ENCODE results near the gene PTPRT. TPM values are rescaled to one million over a fixed set of nuclear protein-coding genes. Genes with fewer than 3 reads are reported as not detected.
"Not testable (repeated sequence)": the region's sequence is repeated elsewhere in the genome, so short reads cannot be mapped to it uniquely, and the experiment has no call there.

The PTPRT gene
- total RNA-seq, 4 donors from 2014 or later = 0.63 to 2.2 (median 1.8) TPM

DNA sequence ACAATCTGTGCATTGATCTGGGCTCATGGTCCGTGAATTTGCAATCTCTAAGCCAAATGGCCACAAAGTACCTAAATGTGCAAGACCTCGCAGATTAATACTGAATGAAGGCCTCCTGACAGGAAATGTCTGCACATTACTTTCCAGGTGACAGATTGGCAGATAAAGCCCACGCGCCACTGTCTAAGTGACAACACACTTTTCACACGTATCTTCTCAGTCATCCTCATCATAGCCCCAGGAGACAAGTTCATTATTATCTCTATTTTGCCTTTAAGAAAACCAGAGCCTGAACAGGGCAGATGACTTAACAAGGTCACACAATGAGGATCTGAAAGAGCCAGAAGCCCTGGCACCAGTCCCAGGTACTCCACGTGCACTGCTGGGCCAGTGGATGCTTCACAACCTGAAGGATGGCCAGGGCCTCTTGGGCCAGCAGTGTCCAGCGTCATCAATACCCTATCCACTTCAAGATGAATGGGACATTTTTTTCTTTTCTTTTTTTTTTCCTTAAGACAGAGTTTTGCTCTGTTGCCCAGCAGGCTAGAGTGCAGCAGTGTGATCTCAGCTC is 266.3 kb downstream of the PTPRT start:
- DNase-seq (ENCODE audit: low spot score) (no peak), ATAC-seq (ENCODE audit: low FRiP score) (no peak)
- TF ChIP-seq, protein P1, sequence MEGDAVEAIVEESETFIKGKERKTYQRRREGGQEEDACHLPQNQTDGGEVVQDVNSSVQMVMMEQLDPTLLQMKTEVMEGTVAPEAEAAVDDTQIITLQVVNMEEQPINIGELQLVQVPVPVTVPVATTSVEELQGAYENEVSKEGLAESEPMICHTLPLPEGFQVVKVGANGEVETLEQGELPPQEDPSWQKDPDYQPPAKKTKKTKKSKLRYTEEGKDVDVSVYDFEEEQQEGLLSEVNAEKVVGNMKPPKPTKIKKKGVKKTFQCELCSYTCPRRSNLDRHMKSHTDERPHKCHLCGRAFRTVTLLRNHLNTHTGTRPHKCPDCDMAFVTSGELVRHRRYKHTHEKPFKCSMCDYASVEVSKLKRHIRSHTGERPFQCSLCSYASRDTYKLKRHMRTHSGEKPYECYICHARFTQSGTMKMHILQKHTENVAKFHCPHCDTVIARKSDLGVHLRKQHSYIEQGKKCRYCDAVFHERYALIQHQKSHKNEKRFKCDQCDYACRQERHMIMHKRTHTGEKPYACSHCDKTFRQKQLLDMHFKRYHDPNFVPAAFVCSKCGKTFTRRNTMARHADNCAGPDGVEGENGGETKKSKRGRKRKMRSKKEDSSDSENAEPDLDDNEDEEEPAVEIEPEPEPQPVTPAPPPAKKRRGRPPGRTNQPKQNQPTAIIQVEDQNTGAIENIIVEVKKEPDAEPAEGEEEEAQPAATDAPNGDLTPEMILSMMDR (IDR thresholded peaks at IDR 0.05) = no peak

DNA sequence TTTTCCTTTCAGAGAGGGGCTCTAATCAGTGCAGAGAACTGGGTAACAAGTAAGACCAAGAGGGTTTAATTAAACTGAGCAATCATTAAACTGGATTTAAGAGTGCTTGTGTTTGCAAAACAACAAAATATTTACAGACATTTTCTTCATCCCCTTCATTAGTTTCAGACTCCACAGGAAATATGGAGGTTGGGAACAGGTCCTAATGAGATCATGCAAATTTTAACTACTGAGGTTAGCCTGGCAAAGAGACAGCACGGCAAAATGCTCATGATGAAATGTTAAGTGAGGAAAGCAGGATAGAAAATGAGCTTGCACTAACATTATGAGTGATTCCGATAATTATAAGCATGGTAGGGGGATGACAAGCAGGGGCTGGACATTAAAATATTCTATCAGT is 268.9 kb downstream of the PTPRT start:
- ATAC-seq (ENCODE audit: low FRiP score) (no peak), DNase-seq (ENCODE audit: low spot score) (no peak)
- TF ChIP-seq, protein P1 (IDR thresholded peaks at IDR 0.05) = no peak

DNA sequence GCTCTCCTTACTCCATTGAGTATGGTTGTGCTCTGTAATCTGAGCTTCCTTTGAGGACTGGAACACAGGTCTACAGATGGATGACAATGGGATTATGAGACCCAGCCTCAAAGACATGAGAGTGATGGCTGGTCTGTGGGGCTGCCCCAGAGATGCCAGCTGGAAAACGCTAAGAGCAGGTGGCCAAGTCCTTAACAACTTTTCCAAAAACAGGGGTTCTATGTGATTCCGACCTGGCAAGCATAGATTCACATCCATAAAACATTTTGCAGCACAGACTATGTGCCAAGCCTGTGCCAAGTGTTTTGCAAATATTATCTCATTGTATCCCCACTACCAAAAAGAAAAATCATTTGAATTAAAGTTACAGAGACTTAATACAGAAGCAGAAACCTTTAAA is 270.4 kb downstream of the PTPRT start:
- TF ChIP-seq, protein P1 (IDR thresholded peaks at IDR 0.05) = no peak

DNA sequence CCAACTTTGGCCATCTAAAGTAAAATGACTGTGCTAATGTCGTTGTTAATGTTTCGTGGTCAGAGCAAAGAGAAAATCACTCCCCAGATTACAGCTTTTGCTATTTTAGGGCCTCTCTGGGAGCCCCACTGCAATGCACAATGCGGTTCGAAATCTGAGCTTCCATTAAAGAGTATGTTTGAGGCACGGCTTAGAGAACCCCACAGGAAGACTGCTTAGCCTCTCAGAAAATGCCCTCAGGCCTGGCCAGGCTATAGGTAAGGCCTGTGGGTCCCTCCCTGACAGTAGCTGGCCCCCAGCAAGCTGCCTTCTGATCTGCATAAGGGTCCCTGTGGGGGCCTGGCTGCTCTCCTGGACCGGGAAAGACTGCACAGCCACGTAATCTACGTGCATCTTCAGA is 274.6 kb downstream of the PTPRT start:
- no peak for ATAC-seq (ENCODE audit: low FRiP score)
- no peak for DNase-seq (ENCODE audit: low spot score)
- TF ChIP-seq, protein P1 (IDR thresholded peaks at IDR 0.05) = no peak

More for the DNA sequence above, 270.4 kb downstream of the PTPRT start:
- ATAC-seq (ENCODE audit: low FRiP score) = no peak
- no peak for DNase-seq (ENCODE audit: low spot score)

DNA sequence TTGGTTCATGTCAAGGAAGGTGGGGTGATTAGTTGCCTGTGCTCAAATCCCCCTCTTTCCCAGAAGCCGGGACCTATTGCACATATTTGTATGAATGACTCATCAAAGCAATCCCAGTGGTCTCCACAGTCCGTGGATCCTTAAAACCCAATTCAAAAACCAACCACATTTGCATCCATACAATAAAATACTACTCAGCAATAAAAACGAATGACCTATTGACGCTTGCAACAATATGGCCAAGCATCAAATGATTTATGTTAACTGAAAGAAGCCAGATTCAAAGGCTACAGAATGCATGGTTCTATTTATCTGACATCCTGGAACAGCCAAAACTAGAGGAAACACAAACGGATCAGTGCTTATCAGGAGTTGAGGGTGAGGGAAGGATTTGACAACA is 275.4 kb downstream of the PTPRT start:
- TF ChIP-seq, protein P1 (IDR thresholded peaks at IDR 0.05) = no peak
- DNase-seq (ENCODE audit: low spot score) = no peak

DNA sequence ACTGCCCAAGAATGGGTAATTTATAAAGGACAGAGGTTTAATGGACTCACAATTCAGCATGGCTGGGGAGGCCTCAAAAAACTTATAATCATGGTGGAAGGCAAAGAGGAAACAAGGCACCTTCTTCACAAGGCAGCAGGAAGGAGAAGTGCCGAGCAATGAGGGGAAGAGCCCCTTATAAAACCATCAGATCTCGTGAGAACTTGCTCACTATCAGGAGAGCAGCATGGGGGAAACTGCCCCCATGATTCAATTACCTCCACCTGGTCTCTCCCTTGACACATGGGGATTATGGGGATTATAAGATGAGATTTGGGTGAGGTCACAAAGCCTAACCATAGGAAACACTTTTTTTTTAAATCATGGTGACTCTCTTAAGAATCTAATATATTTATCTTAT is 278.9 kb downstream of the PTPRT start:
- DNase-seq (ENCODE audit: low spot score); ATAC-seq (ENCODE audit: low FRiP score): not testable (repeated sequence)

More for the DNA sequence above, 275.4 kb downstream of the PTPRT start:
- ATAC-seq (ENCODE audit: low FRiP score) = no peak

DNA sequence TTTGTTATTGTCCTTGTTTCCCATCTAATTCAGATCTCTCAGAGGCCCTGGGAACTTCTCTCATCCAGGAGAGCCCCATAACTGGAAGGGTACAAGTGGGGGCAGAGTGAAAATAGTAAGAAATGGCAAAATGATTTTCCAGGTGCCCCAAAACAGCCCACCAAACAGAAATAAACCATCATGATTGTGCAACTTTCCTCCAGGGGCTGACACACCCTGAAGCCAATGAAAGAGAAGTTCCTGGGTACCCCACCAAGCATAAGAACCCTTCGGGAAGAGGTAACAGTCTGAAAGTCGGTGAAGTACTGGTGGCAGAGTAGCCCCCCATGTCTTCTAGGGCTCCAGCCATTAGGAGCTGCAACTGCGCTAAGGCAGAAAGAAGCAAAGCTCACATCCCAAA is 282.0 kb downstream of the PTPRT start:
- DNase-seq (ENCODE audit: low spot score) (no peak), ATAC-seq (ENCODE audit: low FRiP score) (no peak)
- TF ChIP-seq, protein P1 (IDR thresholded peaks at IDR 0.05) = no peak
